ENCODE data around the gene FHIT. TPM values are rescaled to one million over a fixed set of nuclear protein-coding genes. Genes with fewer than 3 reads are reported as not detected.

Gene FHIT
- 1.7 TPM in 1 of 2 replicates, not detected in the other for total RNA-seq

DNA sequence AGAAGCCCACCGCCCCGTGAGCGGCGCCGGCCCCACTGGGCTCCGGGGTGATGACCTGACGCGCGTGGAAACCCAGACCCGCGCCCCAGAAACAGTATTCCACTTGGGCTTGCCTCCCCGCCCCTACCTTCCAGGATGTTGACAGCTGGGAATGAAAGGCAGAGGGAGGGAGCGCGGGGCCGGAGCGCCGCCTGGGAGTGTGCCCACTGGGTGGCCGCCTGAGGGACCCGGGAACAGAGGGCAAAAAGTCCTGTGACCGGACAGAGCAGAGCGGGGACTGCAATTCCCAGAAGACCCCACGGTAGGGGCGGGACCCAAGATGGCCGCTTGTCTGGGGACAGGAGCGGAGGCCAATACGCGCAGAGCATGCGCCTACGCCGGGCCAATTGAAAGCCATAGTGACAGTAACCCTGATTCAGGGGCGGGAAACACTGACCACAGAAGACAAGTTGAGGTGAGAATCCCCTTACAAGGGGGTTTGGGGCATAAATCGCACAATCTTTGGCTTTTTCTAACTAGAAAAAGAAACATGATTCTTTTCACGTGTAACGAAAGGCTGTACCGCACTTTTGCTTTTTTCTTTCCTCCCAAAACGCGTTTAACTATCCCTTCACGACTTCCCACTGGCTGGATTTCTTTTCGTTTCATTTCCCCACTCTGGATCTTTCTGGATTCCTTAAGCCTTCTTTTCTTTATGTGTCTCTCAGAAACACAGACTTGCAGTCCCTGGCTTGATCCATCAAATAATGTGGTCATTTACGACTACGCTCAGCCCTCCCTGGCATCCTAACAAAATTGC lies at the start of gene FHIT:
Gene FHIT, minus strand, starts transcription at position 279 of the 799 bp plus-strand sequence.

